ENCODE measurements around the gene NGEF. TPM values are rescaled to one million over a fixed set of nuclear protein-coding genes. Genes with fewer than 3 reads are reported as not detected.

The NGEF gene
- total RNA-seq, 1 experiment from 2014 or later = 2.7 TPM

- POLR2A ChIA-PET = no interaction called here
- intact Hi-C loops (cut with micrococcal nuclease) = no loop called here
Observed at GRCh38 chr2:233033672-233034071, 20.6 kb upstream of the NGEF start.

GRCh38 chr2:233032551-233033320, 19.7 kb upstream of the NGEF start, which contains the start of gene NEU2:
Gene NEU2 (plus strand): TSS chr2:233032672. CDS start chr2:233032672, 0 bp downstream.
- no TSS peak for BruUV-seq (replicated peaks)
- Mint-ChIP-seq H3K27me3 (ENCODE audit: insufficient read depth, unreplicated experiment) (no peaks in the 10 kb centered on the region), H3K27ac (ENCODE audit: low read depth, unreplicated experiment) (no peak within 1 kb of the TSS), H3K9me3 (ENCODE audit: unreplicated experiment) (no peaks in the 10 kb centered on the region), H3K4me3 (ENCODE audit: unreplicated experiment) (no peak within 1 kb of the TSS), H3K36me3 (ENCODE audit: insufficient read depth, unreplicated experiment) (no peaks in the 10 kb centered on the region), H3K4me1 (ENCODE audit: insufficient read depth, unreplicated experiment) (peaks cover 11% of the 10 kb centered on the region)
- CTCF ChIA-PET = interaction anchor here (0.8 to 3.3 kb wide), 3 partner anchors 8 to 21 kb away, joined by 3 to 22 read pairs (median 3); no protein-coding TSS in a partner anchor
- DNase-seq (ENCODE audit: unreplicated experiment) = no peak
- intact Hi-C loops (cut with micrococcal nuclease) = no loop called here
- POLR2A ChIA-PET = interaction anchor here (0.6 to 1.2 kb wide), 2 partner anchors 17 to 1247 kb away, joined by 3 read pairs; partner anchors contain the start of gene COPS7B
- TF ChIP-seq, protein P1, sequence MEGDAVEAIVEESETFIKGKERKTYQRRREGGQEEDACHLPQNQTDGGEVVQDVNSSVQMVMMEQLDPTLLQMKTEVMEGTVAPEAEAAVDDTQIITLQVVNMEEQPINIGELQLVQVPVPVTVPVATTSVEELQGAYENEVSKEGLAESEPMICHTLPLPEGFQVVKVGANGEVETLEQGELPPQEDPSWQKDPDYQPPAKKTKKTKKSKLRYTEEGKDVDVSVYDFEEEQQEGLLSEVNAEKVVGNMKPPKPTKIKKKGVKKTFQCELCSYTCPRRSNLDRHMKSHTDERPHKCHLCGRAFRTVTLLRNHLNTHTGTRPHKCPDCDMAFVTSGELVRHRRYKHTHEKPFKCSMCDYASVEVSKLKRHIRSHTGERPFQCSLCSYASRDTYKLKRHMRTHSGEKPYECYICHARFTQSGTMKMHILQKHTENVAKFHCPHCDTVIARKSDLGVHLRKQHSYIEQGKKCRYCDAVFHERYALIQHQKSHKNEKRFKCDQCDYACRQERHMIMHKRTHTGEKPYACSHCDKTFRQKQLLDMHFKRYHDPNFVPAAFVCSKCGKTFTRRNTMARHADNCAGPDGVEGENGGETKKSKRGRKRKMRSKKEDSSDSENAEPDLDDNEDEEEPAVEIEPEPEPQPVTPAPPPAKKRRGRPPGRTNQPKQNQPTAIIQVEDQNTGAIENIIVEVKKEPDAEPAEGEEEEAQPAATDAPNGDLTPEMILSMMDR (IDR thresholded peaks at IDR 0.05; ENCODE audit: unreplicated experiment) = no peak

More at GRCh38 chr2:233033672-233034071, 20.6 kb upstream of the NGEF start:
- H3K27me3 Mint-ChIP-seq (ENCODE audit: insufficient read depth, unreplicated experiment) = no peaks in the 10 kb centered on the region
- no peaks in the 10 kb centered on the region for H3K9me3 Mint-ChIP-seq (ENCODE audit: unreplicated experiment)
- H3K36me3 Mint-ChIP-seq (ENCODE audit: insufficient read depth, unreplicated experiment) = no peaks in the 10 kb centered on the region
- no peak for DNase-seq (ENCODE audit: unreplicated experiment)
- no TSS peak for BruUV-seq (replicated peaks)
- H3K27ac Mint-ChIP-seq (ENCODE audit: low read depth, unreplicated experiment) = no peak overlapping the region
- CTCF ChIA-PET = interaction anchor here (0.6 to 3.3 kb wide), 5 partner anchors 9 to 217 kb away, joined by 3 to 22 read pairs (median 3); no protein-coding TSS in a partner anchor
- no peak overlapping the region for H3K4me3 Mint-ChIP-seq (ENCODE audit: unreplicated experiment)
- peaks cover 10% of the 10 kb centered on the region for H3K4me1 Mint-ChIP-seq (ENCODE audit: insufficient read depth, unreplicated experiment)
- TF ChIP-seq, protein P1 (IDR thresholded peaks at IDR 0.05; ENCODE audit: unreplicated experiment) = no peak

DNA sequence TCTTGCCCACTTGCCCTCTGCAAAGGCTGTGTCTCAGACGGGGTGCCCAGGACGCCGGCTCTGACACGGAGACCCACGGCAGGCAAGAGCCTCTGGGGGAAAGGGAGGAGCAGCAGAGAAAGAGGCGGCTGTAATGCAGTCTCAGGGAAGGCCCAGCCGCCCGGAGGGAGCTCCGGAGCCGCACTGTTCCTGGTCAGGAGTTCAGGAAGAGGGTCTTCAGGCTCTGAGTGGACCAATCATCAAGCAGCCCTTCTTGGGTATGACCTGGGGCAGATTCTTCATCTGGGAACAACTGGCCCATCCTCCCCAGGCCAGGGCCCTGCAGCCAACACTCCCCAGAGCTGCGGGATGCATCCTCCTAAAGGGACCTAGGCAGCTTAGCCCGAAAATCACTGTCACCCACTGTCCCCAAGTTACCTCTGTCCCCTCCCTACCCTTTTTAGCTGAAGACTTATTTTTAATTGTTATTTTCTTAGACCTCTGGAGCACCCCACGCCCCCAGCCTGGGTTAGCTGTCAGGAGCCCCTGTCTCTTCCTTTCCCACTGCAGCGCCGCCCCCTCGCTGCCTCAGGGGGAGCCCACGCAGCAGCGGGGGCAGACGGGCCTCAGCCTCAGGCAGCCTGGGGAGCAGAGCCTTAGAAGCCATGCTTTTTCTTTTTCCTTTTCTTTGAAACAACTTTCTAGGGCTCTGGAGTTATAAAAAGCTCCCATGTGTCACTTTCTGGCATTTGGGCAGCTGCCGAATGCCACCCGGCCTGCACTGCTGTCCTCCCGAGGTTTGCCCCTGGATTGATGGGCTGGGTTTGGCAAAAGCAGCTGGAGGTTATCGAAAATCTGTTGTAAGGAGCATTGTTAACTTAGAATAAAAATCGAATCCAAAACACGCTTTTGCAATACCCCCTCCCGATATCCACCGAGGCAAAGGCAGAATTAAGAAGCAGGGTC, 18.8 kb upstream of the NGEF start:
- ChIA-PET CTCF (interaction anchor here (0.6 to 3.3 kb wide), 6 partner anchors 11 to 361 kb away, joined by 3 to 22 read pairs (median 3); no protein-coding TSS in a partner anchor), POLR2A (interaction anchor here (1.2 kb wide), 1 partner anchor 18 kb away, joined by 3 read pairs; no protein-coding TSS in a partner anchor)

More for the DNA sequence above, 18.8 kb upstream of the NGEF start:
- Mint-ChIP-seq H3K36me3 (ENCODE audit: insufficient read depth, unreplicated experiment) (no peaks in the 10 kb centered on the region), H3K4me1 (ENCODE audit: insufficient read depth, unreplicated experiment) (peaks cover 11% of the 10 kb centered on the region), H3K9me3 (ENCODE audit: unreplicated experiment) (no peaks in the 10 kb centered on the region), H3K27me3 (ENCODE audit: insufficient read depth, unreplicated experiment) (no peaks in the 10 kb centered on the region), H3K4me3 (ENCODE audit: unreplicated experiment) (no peak overlapping the region), H3K27ac (ENCODE audit: low read depth, unreplicated experiment) (no peak overlapping the region)
- no peak for DNase-seq (ENCODE audit: unreplicated experiment)
- TF ChIP-seq, protein P1 (IDR thresholded peaks at IDR 0.05; ENCODE audit: unreplicated experiment) = no peak
- intact Hi-C loops (cut with micrococcal nuclease) = no loop called here
- BruUV-seq (replicated peaks) = no TSS peak

Measured in MCF 10A (cell line).